ENCODE results near the gene CDKN1C. TPM values are rescaled to one million over a fixed set of nuclear protein-coding genes. Genes with fewer than 3 reads are reported as not detected.

Gene CDKN1C
- polyA plus RNA-seq, 1 donor from 2014 or later = 36.7 TPM

- Histone ChIP-seq H3K9me3 (ENCODE audit: low read length) (no peaks in the 10 kb centered on the region), H3F3A (ENCODE audit: insufficient read depth, low read length, poor library complexity, severe bottlenecking) (no peaks in the 10 kb centered on the region), H2AFZ (ENCODE audit: low read depth, low read length) (no peak overlapping the region), H3K9ac (ENCODE audit: low read length) (no peak overlapping the region), H3K27ac (ENCODE audit: low read length) (no peak overlapping the region), H3K4me2 (ENCODE audit: low read length) (no peak overlapping the region), H3K27me3 (ENCODE audit: insufficient read depth, low read depth, low read length) (no peaks in the 10 kb centered on the region), H3K79me2 (replicated peaks; ENCODE audit: insufficient read depth, low read length) (no peaks in the 10 kb centered on the region), H3K36me3 (ENCODE audit: insufficient read depth, low read length) (no peaks in the 10 kb centered on the region), H3K9me2 (ENCODE audit: insufficient read depth, low read length) (no peaks in the 10 kb centered on the region), H4K20me1 (ENCODE audit: insufficient read depth) (no peaks in the 10 kb centered on the region), H3K4me3 (ENCODE audit: low read length) (no peak overlapping the region)
- TF ChIP-seq REST (IDR thresholded peaks at IDR 0.05; ENCODE audit: borderline replicate concordance) = no peak
These were observed 32.4 kb upstream of the CDKN1C start for GRCh38 chr11:2917842-2918490.

GRCh38 chr11:2916892-2917645 lies 31.5 kb upstream of the CDKN1C start:
- H2AFZ ChIP-seq (ENCODE audit: low read depth, low read length) = no peak overlapping the region
- no peak overlapping the region for H3K9ac ChIP-seq (ENCODE audit: low read length)
- H3K27ac ChIP-seq (ENCODE audit: low read length) = no peak overlapping the region
- no peaks in the 10 kb centered on the region for H4K20me1 ChIP-seq (ENCODE audit: insufficient read depth)
- H3K79me2 ChIP-seq (replicated peaks; ENCODE audit: insufficient read depth, low read length) = no peaks in the 10 kb centered on the region
- H3F3A ChIP-seq (ENCODE audit: insufficient read depth, low read length, poor library complexity, severe bottlenecking) = no peaks in the 10 kb centered on the region
- TF ChIP-seq POLR2AphosphoS5 (IDR thresholded peaks at IDR 0.05) (no peak), EP300 (conservative IDR thresholded peaks at IDR 0.05; ENCODE audit: poor library complexity, severe bottlenecking) (no peak), CTCF (IDR thresholded peaks at IDR 0.05; ENCODE audit: poor library complexity, severe bottlenecking) (no peak), REST (IDR thresholded peaks at IDR 0.05; ENCODE audit: borderline replicate concordance) (no peak), SMC3 (conservative IDR thresholded peaks at IDR 0.05; ENCODE audit: poor library complexity) (no peak)
- H3K9me2 ChIP-seq (ENCODE audit: insufficient read depth, low read length) = no peaks in the 10 kb centered on the region
- H3K9me3 ChIP-seq (ENCODE audit: low read length) = no peaks in the 10 kb centered on the region
- no peaks in the 10 kb centered on the region for H3K27me3 ChIP-seq (ENCODE audit: insufficient read depth, low read depth, low read length)
- H3K4me2 ChIP-seq (ENCODE audit: low read length) = no peak overlapping the region
- H3K36me3 ChIP-seq (ENCODE audit: insufficient read depth, low read length) = no peaks in the 10 kb centered on the region
- no peak overlapping the region for H3K4me3 ChIP-seq (ENCODE audit: low read length)

All from neural cell (in vitro differentiated cells).